ENCODE results near the gene ELP2.

DNA sequence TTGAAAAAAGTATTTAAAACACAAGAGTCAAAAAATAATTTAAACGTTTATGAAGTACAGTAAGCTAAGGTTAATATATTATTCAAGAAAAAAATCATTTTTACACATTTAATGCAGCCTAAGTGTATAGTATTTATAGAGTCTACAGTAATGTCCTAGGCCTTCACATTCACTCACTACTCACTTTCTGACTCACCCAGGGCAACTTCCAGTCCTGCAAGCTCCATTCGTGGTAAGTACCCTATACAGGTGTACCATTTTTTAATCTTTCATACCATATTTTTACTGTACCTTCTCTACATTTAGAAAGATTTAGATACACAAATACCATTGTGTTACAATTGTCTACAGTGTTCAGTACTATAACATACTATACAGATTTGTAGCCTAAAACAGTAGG lies 41.4 kb upstream of the ELP2 start:
- no peak for TF ChIP-seq POLR2A (IDR thresholded peaks at IDR 0.05)
- no peak for TF ChIP-seq POLR2AphosphoS5 (IDR thresholded peaks at IDR 0.05)
- TF ChIP-seq, protein P1, sequence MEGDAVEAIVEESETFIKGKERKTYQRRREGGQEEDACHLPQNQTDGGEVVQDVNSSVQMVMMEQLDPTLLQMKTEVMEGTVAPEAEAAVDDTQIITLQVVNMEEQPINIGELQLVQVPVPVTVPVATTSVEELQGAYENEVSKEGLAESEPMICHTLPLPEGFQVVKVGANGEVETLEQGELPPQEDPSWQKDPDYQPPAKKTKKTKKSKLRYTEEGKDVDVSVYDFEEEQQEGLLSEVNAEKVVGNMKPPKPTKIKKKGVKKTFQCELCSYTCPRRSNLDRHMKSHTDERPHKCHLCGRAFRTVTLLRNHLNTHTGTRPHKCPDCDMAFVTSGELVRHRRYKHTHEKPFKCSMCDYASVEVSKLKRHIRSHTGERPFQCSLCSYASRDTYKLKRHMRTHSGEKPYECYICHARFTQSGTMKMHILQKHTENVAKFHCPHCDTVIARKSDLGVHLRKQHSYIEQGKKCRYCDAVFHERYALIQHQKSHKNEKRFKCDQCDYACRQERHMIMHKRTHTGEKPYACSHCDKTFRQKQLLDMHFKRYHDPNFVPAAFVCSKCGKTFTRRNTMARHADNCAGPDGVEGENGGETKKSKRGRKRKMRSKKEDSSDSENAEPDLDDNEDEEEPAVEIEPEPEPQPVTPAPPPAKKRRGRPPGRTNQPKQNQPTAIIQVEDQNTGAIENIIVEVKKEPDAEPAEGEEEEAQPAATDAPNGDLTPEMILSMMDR (IDR thresholded peaks at IDR 0.05) = no peak
